Suprapubic skin (tissue), 4 donors: ENCODE results near the gene CTNNA3. TPM values are rescaled to one million over a fixed set of nuclear protein-coding genes. Genes with fewer than 3 reads are reported as not detected.

Experiments
- DNase-seq, 2 donors: peaks; one replicate each; pipeline ENCODE4 v3.0.0-alpha.2; 2019; ENCODE audit warnings: low spot score in 2 of 2
- H3K27ac ChIP-seq: fragments of 200-600 bp; sonication (generic); one replicate; pipeline ENCODE4 v1.5.1; 2019
- H3K27me3 ChIP-seq: fragments of 200-600 bp; sonication (generic); one replicate; pipeline ENCODE4 v1.5.1; 2019
- H3K36me3 ChIP-seq: fragments of 200-600 bp; sonication (generic); one replicate; pipeline ENCODE4 v1.5.1; 2019
- H3K4me1 ChIP-seq: fragments of 200-600 bp; sonication (generic); one replicate; pipeline ENCODE4 v1.5.1; 2019
- H3K4me3 ChIP-seq: fragments of 200-600 bp; sonication (generic); one replicate; pipeline ENCODE4 v1.5.1; 2019; ENCODE audit warnings: mild to moderate bottlenecking
- H3K9me3 ChIP-seq: fragments of 200-600 bp; sonication (generic); one replicate; pipeline ENCODE4 v1.5.1; 2019
- CTCF ChIP-seq, 2 donors: fragments of 200-600 bp in 1 of 2; fragments of 450-650 bp in 1 of 2; sonication (generic) in 1 of 2; IDR thresholded peaks; one replicate each; pipeline ENCODE4 v1.5.1; 2016 to 2019; ENCODE audit warnings: antibody characterized with exemption in 2 of 2, mild to moderate bottlenecking in 1 of 2, moderate library complexity in 1 of 2
- EP300 ChIP-seq: sonication (generic); formaldehyde crosslinking; IDR thresholded peaks from one replicate; pipeline ENCODE4 v1.6.1; 2017; ENCODE audit warnings: antibody characterized with exemption
- POLR2A ChIP-seq, 2 donors: fragments of 450-650 bp; IDR thresholded peaks; one replicate each; pipeline ENCODE4 v1.6.1; 2017; ENCODE audit warnings: antibody characterized with exemption in 2 of 2, mild to moderate bottlenecking in 2 of 2, moderate library complexity in 2 of 2
- POLR2AphosphoS5 ChIP-seq, 3 donors: sonication (generic); formaldehyde crosslinking; IDR thresholded peaks; one replicate each; pipeline ENCODE4 v1.6.1; 2017; ENCODE audit warnings: antibody characterized with exemption in 3 of 3
- WGBS: methylation state at CpG from one replicate; pipeline ENCODE4 v1.1.5; 2018; 5-methylcytosine and 5-hydroxymethylcytosine counted together
- total RNA-seq, 4 donors: library from RNA; depleted of rRNA; stranded (reverse); fragments of >200 nt; gene quantifications; one replicate each; pipeline ENCODE4 v1.1.0, GENCODE V29; 2016

CTNNA3 gene
- total RNA-seq, 4 donors from 2014 or later, result 0.08 to 0.29 (median 0.21) TPM

- DNase-seq, result no peak
- Histone ChIP-seq H3K27me3 (no peaks in the 10 kb centered on the region), H3K4me1 (no peaks in the 10 kb centered on the region), H3K4me3 (no peak overlapping the region), H3K27ac (no peak overlapping the region), H3K36me3 (no peaks in the 10 kb centered on the region), H3K9me3 (no peaks in the 10 kb centered on the region)
- TF ChIP-seq EP300, result no peak
- TF ChIP-seq CTCF (IDR thresholded peaks at IDR 0.05), result no peak
- no peak for TF ChIP-seq POLR2A (IDR thresholded peaks at IDR 0.05)
- TF ChIP-seq POLR2AphosphoS5 (IDR thresholded peaks at IDR 0.05), result no peak
- WGBS, result 67% methylated on average over 2 of the region's 2 CpGs
These were observed 835.5 kb downstream of the CTNNA3 start for GRCh38 chr10:66860376-66860945.

GRCh38 chr10:66852811-66853210, 843.2 kb downstream of the CTNNA3 start:
- Histone ChIP-seq H3K27ac (no peak overlapping the region), H3K36me3 (no peaks in the 10 kb centered on the region), H3K4me3 (no peak overlapping the region), H3K27me3 (no peaks in the 10 kb centered on the region), H3K4me1 (no peaks in the 10 kb centered on the region), H3K9me3 (no peaks in the 10 kb centered on the region)
- TF ChIP-seq EP300 (no peak), CTCF (IDR thresholded peaks at IDR 0.05) (no peak), POLR2AphosphoS5 (IDR thresholded peaks at IDR 0.05) (no peak), POLR2A (IDR thresholded peaks at IDR 0.05) (no peak)
- WGBS, result 70% methylated on average over 1 of the region's 1 CpG
- no peak for DNase-seq

- H3K36me3 ChIP-seq, result no peaks in the 10 kb centered on the region
- no peaks in the 10 kb centered on the region for H3K27me3 ChIP-seq
- WGBS, result 63% methylated on average over 3 of the region's 3 CpGs
- TF ChIP-seq CTCF (IDR thresholded peaks at IDR 0.05) (no peak), EP300 (no peak), POLR2A (IDR thresholded peaks at IDR 0.05) (no peak), POLR2AphosphoS5 (IDR thresholded peaks at IDR 0.05) (no peak)
- DNase-seq, result no peak
- H3K9me3 ChIP-seq, result no peaks in the 10 kb centered on the region
- no peak overlapping the region for H3K4me3 ChIP-seq
- H3K4me1 ChIP-seq, result no peaks in the 10 kb centered on the region
- H3K27ac ChIP-seq, result no peak overlapping the region
These were observed 847.1 kb downstream of the CTNNA3 start for GRCh38 chr10:66848856-66849255.

GRCh38 chr10:66844176-66844942, 851.6 kb downstream of the CTNNA3 start:
- H3K36me3 ChIP-seq, result no peaks in the 10 kb centered on the region
- WGBS, result 85% methylated on average over 1 of the region's 1 CpG
- H3K4me3 ChIP-seq, result no peak overlapping the region
- TF ChIP-seq EP300 (no peak), POLR2A (IDR thresholded peaks at IDR 0.05) (no peak), CTCF (IDR thresholded peaks at IDR 0.05) (no peak), POLR2AphosphoS5 (IDR thresholded peaks at IDR 0.05) (no peak)
- no peak for DNase-seq
- H3K27me3 ChIP-seq, result no peaks in the 10 kb centered on the region
- no peaks in the 10 kb centered on the region for H3K9me3 ChIP-seq
- no peak overlapping the region for H3K27ac ChIP-seq
- H3K4me1 ChIP-seq, result no peaks in the 10 kb centered on the region

- H3K9me3 ChIP-seq, result no peaks in the 10 kb centered on the region
- no peaks in the 10 kb centered on the region for H3K4me1 ChIP-seq
- 77% methylated on average over 1 of the region's 1 CpG for WGBS
- no peaks in the 10 kb centered on the region for H3K36me3 ChIP-seq
- no peak overlapping the region for H3K27ac ChIP-seq
- H3K4me3 ChIP-seq, result no peak overlapping the region
- TF ChIP-seq EP300, result no peak
- no peak for TF ChIP-seq POLR2A (IDR thresholded peaks at IDR 0.05)
- no peak for TF ChIP-seq CTCF (IDR thresholded peaks at IDR 0.05)
- no peak for TF ChIP-seq POLR2AphosphoS5 (IDR thresholded peaks at IDR 0.05)
- no peaks in the 10 kb centered on the region for H3K27me3 ChIP-seq
- no peak for DNase-seq
These were observed 852.6 kb downstream of the CTNNA3 start for GRCh38 chr10:66843396-66843795.
